ENCODE measurements around the gene ATP13A3.
"Not testable (repeated sequence)": the region's sequence is repeated elsewhere in the genome, so short reads cannot be mapped to it uniquely, and the experiment has no call there.

ATP13A3 gene

DNA sequence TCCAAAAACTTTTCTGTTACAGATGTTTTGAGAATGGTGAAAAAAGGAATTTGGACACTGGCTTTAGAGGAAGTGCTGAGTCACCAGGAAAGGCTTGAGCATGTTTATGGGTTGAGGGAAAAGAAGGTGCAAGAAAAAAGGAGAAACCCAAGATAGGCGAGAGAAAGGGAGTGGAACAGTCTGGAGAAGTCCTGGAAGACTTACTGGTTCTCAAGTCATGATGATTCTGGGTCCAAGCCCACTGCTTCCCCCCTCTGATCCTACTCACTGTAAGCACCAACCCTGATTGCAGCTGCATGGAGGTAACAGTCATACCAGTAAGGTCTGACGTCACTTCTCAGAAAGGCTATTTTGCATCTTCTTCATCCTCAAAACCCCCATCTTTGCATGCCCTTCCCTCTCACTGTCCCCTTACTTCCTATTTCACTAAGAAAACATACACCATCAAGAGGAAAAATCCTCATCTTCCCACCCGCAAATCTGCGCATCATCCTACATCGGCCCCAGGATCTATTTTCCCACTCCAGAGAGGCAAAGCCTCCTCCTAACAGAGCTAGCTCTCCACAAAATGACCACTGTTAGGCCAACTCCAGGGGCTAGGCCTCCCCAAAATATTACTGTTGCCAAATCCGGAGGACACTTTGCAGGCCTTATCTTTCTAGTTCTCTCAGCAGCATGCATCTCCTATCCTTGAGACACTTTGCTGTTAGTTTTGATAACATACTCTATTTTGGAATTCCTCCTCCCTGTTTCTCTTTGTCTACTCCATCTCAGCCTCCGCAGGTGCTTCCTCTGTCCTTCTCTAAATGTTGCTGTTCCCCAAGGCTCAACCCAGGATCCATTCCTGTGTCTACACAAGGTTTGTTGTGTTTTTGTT lies 3.2 kb upstream of the ATP13A3 start:
- H3K36me3 Mint-ChIP-seq: peaks cover 11% of the 10 kb centered on the region
- H3K4me3 Mint-ChIP-seq: no peak overlapping the region
- peaks cover 42% of the 10 kb centered on the region for H3K4me1 Mint-ChIP-seq
- peaks cover 7% of the 10 kb centered on the region for H3K9me3 Mint-ChIP-seq
- peaks cover 10% of the 10 kb centered on the region for H3K27me3 Mint-ChIP-seq
- CTCF ChIA-PET: interaction anchor here (0.8 kb wide), 1 partner anchor 19 kb away, joined by 3 read pairs; no protein-coding TSS in a partner anchor
- no peak overlapping the region for H3K27ac Mint-ChIP-seq
- DNase-seq: no peak

DNA sequence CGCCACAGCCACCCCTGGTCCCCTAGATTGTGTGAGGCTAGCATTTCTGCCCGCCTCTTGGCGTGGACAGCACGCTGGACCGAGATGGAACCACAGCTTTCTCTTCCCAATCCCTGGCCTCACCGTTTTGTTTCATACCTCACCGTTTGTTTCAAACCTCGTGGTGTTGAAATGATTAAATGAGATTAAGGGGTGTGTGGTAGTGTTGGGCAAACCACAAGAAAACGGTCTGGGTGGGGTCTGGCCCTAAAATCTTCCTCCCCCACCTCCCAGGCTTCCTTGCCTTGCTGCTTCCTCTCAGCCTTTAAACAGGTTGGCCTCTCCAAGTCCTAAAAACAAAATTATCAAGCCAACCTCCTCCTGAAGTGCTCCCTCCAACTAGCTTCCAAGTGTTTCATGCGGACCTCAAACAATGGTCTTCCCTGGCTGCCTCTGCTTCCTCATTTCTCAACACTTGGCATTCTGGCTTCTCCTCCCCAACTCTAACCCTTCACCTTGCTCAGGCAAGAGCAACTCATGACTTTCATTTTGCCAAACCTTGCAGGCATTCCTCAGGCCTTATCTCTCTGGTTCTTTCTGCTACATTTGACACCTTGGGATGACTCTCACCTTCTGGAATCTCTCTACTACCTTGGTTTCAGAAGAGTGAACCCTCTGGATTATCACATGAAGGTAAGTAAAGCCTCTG lies 1.4 kb upstream of the ATP13A3 start:
- peak; percentile 28 for DNase-seq
- peaks cover 7% of the 10 kb centered on the region for H3K9me3 Mint-ChIP-seq
- H3K27ac Mint-ChIP-seq: peak overlapping the region; percentile 92
- CTCF ChIA-PET: no interaction called here
- H3K27me3 Mint-ChIP-seq: peaks cover 10% of the 10 kb centered on the region
- H3K36me3 Mint-ChIP-seq: peaks cover 15% of the 10 kb centered on the region
- peaks cover 47% of the 10 kb centered on the region for H3K4me1 Mint-ChIP-seq
- H3K4me3 Mint-ChIP-seq: peak overlapping the region; percentile 83

DNA sequence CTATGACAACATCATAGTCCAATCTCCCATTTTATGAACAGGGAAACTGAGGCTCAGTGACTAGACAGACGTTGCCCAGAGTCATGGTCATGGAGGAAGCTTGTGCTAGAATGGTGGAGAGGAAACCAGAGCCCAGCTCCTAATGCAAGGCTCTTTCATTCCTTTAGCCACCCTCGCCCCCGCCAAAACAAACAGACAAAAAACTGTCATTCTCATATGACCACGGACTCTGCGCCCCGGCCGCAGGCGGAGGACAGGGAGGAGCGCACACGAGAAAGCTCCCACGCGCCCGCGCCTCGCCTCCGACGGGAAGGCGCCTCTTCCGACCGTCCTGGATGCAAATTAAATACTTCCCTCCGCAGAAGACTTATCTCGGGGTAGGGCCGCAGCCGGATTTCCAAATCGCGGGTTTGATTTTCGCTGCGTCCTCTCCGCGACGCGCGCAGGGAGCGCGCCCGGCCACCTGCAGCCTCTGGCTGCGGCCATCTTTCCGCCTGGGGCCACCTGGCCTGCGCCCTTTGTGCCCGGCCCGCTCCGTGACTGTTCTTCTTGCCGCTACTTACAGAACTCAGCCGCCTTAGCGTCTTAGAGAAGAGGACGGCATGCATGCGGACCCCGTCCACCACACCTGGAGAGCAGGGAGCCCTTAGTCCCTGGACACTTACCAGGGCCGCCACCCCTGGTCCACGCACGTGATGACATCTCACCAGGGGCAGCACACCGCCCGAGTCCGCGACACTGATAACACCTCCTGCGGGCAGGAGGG lies 670 bp upstream of the ATP13A3 start:
- Mint-ChIP-seq H3K4me1 (peaks cover 50% of the 10 kb centered on the region), H3K36me3 (peaks cover 18% of the 10 kb centered on the region), H3K9me3 (peaks cover 7% of the 10 kb centered on the region), H3K4me3 (peak overlapping the region; percentile 83), H3K27me3 (peaks cover 10% of the 10 kb centered on the region), H3K27ac (peak overlapping the region; percentile 92)
- DNase-seq: peak; percentile 55
- CTCF ChIA-PET: no interaction called here

DNA sequence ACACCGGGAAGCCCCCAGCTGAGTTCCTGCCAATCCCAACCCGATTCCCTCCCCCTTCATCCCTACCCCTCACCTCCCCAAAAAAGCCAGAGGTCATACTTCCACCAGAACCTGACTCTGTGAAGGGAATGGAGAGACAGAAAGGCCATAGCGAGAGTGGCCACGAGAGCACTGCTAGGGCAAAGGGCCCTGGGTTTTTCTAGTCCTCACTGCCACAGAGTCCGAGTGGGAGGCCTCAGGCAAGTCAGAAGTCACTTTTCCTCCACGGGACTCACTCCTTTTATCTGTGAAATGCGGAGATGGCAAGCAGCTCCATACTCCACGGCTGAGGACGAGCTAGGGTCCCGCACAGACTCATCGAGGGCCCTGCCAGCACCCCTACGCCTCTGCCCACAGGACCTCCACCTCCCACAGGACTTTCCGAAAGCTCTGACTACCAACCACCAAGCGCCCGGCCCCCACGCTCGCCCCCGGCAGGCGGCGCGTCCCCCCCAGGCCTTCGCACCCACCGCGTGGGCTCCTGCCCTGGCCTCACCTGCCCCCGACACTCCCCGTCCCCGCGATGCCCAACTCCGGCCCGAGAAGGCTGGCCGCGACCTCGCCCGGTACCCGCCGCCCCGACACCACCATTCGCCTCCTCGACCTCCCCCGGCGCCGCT lies 792 bp downstream of the ATP13A3 start:
- Mint-ChIP-seq H3K4me3 (peak overlapping the region; percentile 83), H3K27me3 (peaks cover 10% of the 10 kb centered on the region), H3K27ac (peak overlapping the region; percentile 96), H3K9me3 (peaks cover 7% of the 10 kb centered on the region), H3K4me1 (peaks cover 60% of the 10 kb centered on the region), H3K36me3 (peaks cover 18% of the 10 kb centered on the region)
- peak; percentile 67 for DNase-seq
- CTCF ChIA-PET: interaction anchor here (0.9 to 1.5 kb wide), 5 partner anchors 9 to 91 kb away, joined by 3 to 8 read pairs (median 4); no protein-coding TSS in a partner anchor

DNA sequence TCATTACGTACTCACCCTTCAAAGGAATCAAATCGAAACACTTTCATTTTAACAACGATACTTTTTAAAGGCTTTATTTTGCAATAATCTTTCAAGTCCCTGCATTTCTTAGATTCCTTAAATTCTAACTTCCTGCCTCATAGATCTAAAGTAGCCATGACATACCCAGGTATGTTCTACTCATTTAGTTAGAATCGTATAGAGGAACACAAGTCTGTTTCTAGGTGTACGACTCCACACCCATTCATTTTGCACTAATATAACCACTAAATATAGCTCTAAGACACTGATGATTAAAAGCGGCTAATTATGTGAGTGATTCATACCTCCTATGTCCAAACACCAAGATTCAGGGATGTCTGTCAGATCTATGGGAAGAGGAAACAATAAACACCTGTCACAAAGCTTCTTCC lies 1.3 kb downstream of the ATP13A3 start:
- CTCF ChIA-PET: interaction anchor here (0.9 to 1.5 kb wide), 6 partner anchors 8 to 92 kb away, joined by 3 to 8 read pairs (median 4); no protein-coding TSS in a partner anchor
- peak overlapping the region; percentile 96 for H3K27ac Mint-ChIP-seq
- no peak for DNase-seq
- H3K27me3 Mint-ChIP-seq: peaks cover 10% of the 10 kb centered on the region
- H3K4me1 Mint-ChIP-seq: peaks cover 60% of the 10 kb centered on the region
- H3K9me3 Mint-ChIP-seq: peaks cover 7% of the 10 kb centered on the region
- H3K4me3 Mint-ChIP-seq: peak overlapping the region; percentile 83
- H3K36me3 Mint-ChIP-seq: peaks cover 18% of the 10 kb centered on the region

DNA sequence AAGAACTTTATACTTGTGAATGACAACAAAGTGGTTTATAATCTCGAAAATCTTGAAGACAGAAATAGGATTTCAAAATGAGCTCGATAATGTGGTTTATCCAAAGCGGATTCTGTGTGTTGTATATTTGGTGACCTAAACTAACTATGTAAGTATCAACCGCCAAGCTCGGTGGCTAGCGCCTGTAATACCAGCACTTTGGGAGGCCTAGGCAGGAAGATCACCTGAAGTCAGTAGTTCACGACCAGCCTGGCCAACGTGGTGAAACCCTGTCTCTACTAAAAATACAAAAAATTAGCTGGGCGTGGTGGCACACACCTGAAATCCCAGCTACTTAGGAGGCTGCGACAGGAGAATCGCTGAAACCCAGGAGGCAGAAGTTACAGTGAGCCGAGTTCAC lies 2.2 kb downstream of the ATP13A3 start:
- peaks cover 7% of the 10 kb centered on the region for H3K9me3 Mint-ChIP-seq
- peak overlapping the region; percentile 83 for H3K4me3 Mint-ChIP-seq
- no peak for DNase-seq
- no peak overlapping the region for H3K27ac Mint-ChIP-seq
- H3K36me3 Mint-ChIP-seq: peaks cover 18% of the 10 kb centered on the region
- peaks cover 10% of the 10 kb centered on the region for H3K27me3 Mint-ChIP-seq
- peaks cover 56% of the 10 kb centered on the region for H3K4me1 Mint-ChIP-seq
- CTCF ChIA-PET: interaction anchor here (0.9 to 1.5 kb wide), 4 partner anchors 12 to 100 kb away, joined by 3 to 4 read pairs (median 3); no protein-coding TSS in a partner anchor

DNA sequence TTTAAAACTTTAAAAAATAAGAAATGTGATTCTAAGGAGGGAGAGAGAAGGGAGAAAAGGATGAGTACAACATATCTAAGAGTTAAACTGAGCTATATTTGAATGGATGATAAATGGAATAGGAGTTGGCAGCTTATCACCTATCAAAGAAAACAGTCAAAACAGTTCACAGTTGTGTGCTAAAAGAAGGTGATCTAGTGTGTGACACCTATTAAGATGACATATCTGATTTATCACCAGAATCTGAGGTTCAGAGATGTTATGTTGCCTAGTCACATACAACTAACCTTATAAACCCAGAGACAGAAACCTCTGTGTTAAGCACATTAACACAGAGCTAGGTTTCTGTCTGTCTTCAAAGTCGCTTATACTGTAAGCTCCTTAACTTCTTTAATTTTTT lies 3.0 kb downstream of the ATP13A3 start:
- Mint-ChIP-seq H3K27me3 (peaks cover 10% of the 10 kb centered on the region), H3K36me3 (peaks cover 18% of the 10 kb centered on the region), H3K4me1 (peaks cover 51% of the 10 kb centered on the region), H3K27ac (no peak overlapping the region), H3K4me3 (no peak overlapping the region), H3K9me3 (peaks cover 7% of the 10 kb centered on the region)
- CTCF ChIA-PET: interaction anchor here (0.6 to 1.1 kb wide), 5 partner anchors 10 to 101 kb away, joined by 3 to 4 read pairs (median 3); no protein-coding TSS in a partner anchor
- no peak for DNase-seq

DNA sequence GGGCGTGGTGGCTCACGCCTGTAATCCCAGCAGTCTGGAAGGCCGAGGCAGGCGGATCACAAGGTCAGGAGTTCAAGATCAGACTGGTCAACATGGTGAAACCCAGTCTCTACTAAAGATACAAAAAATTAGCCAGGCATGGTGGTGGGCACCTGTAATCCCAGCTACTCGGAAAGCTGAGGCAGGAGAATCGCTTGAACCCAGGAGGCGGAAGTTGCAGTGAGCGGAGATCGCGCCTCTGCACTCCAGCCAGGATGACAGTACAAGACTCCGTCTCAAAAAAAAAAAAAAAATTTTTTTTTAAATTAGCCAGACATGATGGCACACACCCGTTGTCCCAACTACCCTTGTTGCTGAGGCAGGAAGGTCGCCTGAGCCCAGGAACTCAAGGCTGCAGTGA lies 4.0 kb downstream of the ATP13A3 start:
- H3K4me3 Mint-ChIP-seq, H3K27ac Mint-ChIP-seq, CTCF ChIA-PET, H3K27me3 Mint-ChIP-seq, DNase-seq, H3K9me3 Mint-ChIP-seq: not testable (repeated sequence)
- Mint-ChIP-seq H3K36me3 (peaks cover 13% of the 10 kb centered on the region), H3K4me1 (peaks cover 41% of the 10 kb centered on the region)

DNA sequence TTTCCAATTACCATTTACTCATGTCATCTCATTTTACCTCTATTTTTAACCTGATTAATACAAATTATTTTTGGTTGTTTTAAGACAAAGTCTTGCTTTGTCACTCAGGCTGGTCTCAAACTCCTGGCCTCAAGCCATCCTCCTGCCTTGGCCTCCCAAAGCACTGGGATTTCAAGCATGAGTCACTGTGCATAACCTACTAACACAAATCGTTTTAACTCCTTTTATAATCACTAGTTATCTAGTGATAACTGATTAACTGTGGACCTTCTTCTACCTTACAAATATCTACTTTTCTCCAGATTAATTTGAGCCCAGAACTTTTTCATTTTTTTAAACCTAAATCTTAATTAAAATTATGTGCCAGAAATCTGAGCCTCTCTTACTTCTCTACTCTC lies 4.6 kb downstream of the ATP13A3 start:
- CTCF ChIA-PET: no interaction called here
- Mint-ChIP-seq H3K4me3 (no peak overlapping the region), H3K36me3 (peaks cover 13% of the 10 kb centered on the region), H3K4me1 (peaks cover 34% of the 10 kb centered on the region), H3K27ac (no peak overlapping the region), H3K27me3 (peaks cover 3% of the 10 kb centered on the region), H3K9me3 (no peaks in the 10 kb centered on the region)
- no peak for DNase-seq

DNA sequence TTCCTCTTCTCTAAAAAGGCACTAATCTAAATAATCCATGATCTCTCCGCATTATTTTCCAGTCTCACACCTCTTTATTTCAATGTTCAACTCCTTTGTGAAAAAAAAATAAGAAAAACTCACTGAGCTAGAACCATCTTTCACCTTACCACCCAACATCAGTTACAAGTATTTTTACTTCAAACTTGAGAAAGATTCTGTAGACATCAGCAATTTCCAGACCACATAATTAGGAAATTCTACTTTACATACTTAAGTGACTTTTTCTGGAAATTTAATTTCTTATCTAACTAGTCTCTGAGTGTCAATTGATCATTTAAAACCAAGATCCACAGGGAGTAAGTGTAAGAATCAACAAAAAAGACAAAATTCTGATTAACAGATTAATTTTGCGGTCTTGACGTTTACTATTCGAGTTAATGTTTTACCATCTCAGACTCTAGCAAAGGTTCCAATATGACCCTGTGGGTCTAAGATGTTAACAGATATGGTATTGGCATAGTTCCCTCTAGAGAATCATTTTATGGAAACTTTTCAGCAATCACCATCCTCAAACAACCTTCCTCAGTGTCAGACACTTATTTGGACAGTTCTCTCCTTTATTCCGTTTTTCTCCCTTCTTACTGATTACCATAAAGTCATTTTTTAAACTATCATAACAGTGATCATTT lies 5.1 kb downstream of the ATP13A3 start:
- Mint-ChIP-seq H3K4me3 (no peak overlapping the region), H3K27me3 (no peaks in the 10 kb centered on the region), H3K27ac (no peak overlapping the region), H3K36me3 (peaks cover 13% of the 10 kb centered on the region), H3K4me1 (peaks cover 32% of the 10 kb centered on the region), H3K9me3 (no peaks in the 10 kb centered on the region)
- CTCF ChIA-PET: interaction anchor here (1.5 kb wide), 1 partner anchor 10 kb away, joined by 8 read pairs; no protein-coding TSS in a partner anchor
- no peak for DNase-seq

DNA sequence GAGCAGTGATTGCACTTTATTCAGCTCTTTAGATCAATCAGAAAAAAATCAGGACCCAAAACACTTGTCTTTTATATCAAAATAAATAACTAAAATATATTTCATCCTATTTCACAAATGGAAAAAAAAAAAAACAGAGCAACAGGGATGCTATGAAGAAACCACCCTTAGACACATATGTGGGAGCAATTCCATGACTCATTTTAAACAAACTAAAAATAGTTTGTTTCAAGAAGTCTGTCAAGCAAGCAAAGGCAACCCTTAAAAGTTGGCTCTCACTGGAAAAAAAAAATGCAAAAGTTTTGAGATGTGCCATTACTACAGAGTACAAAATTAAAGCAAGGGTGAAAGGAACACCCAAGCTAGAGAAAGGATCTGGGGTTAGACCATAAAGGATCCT lies 5.7 kb downstream of the ATP13A3 start:
- Mint-ChIP-seq H3K27ac (no peak overlapping the region), H3K36me3 (peaks cover 13% of the 10 kb centered on the region), H3K4me3 (no peak overlapping the region), H3K9me3 (no peaks in the 10 kb centered on the region), H3K27me3 (no peaks in the 10 kb centered on the region), H3K4me1 (peaks cover 32% of the 10 kb centered on the region)
- CTCF ChIA-PET: interaction anchor here (1.5 kb wide), 1 partner anchor 9 kb away, joined by 8 read pairs; no protein-coding TSS in a partner anchor
- no peak for DNase-seq

DNA sequence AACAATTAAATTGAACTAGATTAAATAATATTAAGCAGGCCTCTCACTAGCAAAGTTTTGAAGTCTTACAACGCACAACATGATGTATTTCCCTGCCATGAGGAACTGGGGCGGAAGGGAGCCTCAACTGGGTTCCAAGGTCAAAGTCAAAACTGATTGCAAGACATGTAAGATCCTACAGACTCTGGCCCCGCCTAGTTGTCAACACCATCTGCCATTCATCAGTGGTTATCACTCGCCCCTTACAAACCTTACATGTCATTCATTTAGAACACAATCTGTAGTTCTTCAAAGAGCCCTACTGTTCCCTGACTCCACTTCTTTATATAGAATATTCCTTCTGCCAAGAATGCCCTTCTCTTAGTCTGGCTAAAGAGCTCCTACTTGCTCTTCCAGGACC lies 10.0 kb downstream of the ATP13A3 start:
- H3K36me3 Mint-ChIP-seq: peaks cover 2% of the 10 kb centered on the region
- CTCF ChIA-PET: interaction anchor here (0.9 to 1.3 kb wide), 4 partner anchors 9 to 117 kb away, joined by 3 to 6 read pairs (median 4); no protein-coding TSS in a partner anchor
- H3K9me3 Mint-ChIP-seq: no peaks in the 10 kb centered on the region

DNA sequence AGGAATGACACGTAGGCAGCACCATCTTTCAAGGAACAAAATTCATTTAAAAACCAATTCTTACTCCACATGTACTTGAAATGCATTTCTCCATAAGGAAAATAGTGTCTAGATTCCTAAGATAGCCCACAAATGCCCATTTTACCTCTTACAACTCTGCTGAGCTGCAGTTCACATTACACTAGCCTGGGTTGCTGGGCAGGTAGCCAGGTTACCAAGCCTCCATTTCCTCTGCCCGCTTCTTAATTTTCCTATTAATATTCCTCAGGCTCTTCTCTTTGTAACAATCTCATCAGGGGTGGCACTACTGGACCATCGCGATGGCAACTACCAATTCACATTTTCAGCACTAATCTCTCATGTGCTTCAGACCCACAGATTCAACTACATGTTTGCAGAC lies 10.8 kb downstream of the ATP13A3 start:
- H3K27ac Mint-ChIP-seq: no peak overlapping the region
- H3K27me3 Mint-ChIP-seq: no peaks in the 10 kb centered on the region
- peaks cover 2% of the 10 kb centered on the region for H3K36me3 Mint-ChIP-seq
- no peak for DNase-seq
- no peaks in the 10 kb centered on the region for H3K9me3 Mint-ChIP-seq
- CTCF ChIA-PET: no interaction called here
- H3K4me1 Mint-ChIP-seq: peaks cover 10% of the 10 kb centered on the region
- no peak overlapping the region for H3K4me3 Mint-ChIP-seq

More for the DNA sequence above, 10.0 kb downstream of the ATP13A3 start:
- H3K27me3 Mint-ChIP-seq: no peaks in the 10 kb centered on the region
- DNase-seq: no peak
- no peak overlapping the region for H3K4me3 Mint-ChIP-seq
- no peak overlapping the region for H3K27ac Mint-ChIP-seq
- peaks cover 15% of the 10 kb centered on the region for H3K4me1 Mint-ChIP-seq
